Measurements from ENCODE around the gene CCM2. TPM values are rescaled to one million over a fixed set of nuclear protein-coding genes. Genes with fewer than 3 reads are reported as not detected.

Gene CCM2
- total and polyA plus RNA-seq, 2 of the 8 experiments (the other 6 are each of a cell fraction or from before 2014, with no cell fraction given) = 31.6 to 41.2 TPM

DNA sequence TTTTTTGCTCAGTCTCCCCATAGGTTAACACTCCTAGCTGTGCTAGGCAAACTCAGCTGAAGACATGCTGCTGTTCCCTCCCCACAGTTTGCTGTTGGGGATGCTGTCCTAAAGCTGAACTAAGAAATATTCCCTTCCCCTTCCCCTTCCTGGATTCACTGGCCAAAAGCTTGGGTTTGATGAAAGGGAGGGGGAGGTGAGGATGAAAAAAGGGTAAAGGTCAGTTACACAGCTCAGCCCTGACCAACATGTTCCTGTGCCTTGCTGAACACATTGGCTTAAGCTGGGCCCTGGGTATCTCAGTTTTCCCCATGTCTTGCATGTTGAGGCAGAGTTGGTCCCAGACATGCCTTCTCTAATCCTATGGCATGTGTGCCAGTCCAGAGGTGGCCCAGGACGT is 15.3 kb downstream of the CCM2 start:
- Histone ChIP-seq H4K20me1 (replicated peaks in 1 of 2; ENCODE audit: control insufficient read depth in 1 of 2, insufficient read depth in 2 of 2, low read length in 2 of 2) (peaks cover 0 to 2% of the 10 kb centered on the region in 2 experiments), H3K9me3 (ENCODE audit: insufficient read depth in 2 of 2, low read depth in 1 of 2, low read length in 1 of 2) (peaks cover 0 to 7% of the 10 kb centered on the region in 2 experiments; a peak in 1 of 4 replicates), H2BK5ac (ENCODE audit: low read depth, low read length) (peak overlapping the region; percentile 52; the same call in 1 of the 2 replicates), H2BK12ac (ENCODE audit: low read depth, low read length) (no peak overlapping the region), H2BK15ac (ENCODE audit: low read length) (no peak overlapping the region), H3K18ac (ENCODE audit: extremely low read depth, low read length) (no peak overlapping the region), H4K8ac (ENCODE audit: extremely low read depth, insufficient read depth, low read length) (no peak overlapping the region), H3K4me2 (ENCODE audit: insufficient read depth in 1 of 2, low read depth in 2 of 2, low read length in 2 of 2) (no peak overlapping the region), H3K36me3 (ENCODE audit: control insufficient read depth in 2 of 4, insufficient read depth in 4 of 4, low read length in 3 of 4) (no peaks in the 10 kb centered on the region; a peak in 2 of 8 replicates), H3K23me2 (ENCODE audit: low read depth, low read length) (no peaks in the 10 kb centered on the region), H3K23ac (ENCODE audit: insufficient read length) (no peak overlapping the region), H3K56ac (replicated peaks; ENCODE audit: insufficient read length, low read depth, low read length) (no peak overlapping the region), H2BK20ac (ENCODE audit: low read length) (no peak overlapping the region), H4K5ac (ENCODE audit: insufficient read length, low read depth, low read length) (no peak overlapping the region), H2AFZ (ENCODE audit: low read length) (no peak overlapping the region), H3K9ac (replicated peaks in 1 of 4; ENCODE audit: extremely low read depth in 1 of 4, low read depth in 3 of 4, low read length in 3 of 4) (no peak overlapping the region), H3K4me1 (replicated peaks in 1 of 4; ENCODE audit: control insufficient read depth in 3 of 4, insufficient read depth in 4 of 4, low read length in 3 of 4) (no peaks in the 10 kb centered on the region), H4K91ac (replicated peaks; ENCODE audit: insufficient read length, low read length) (no peak overlapping the region), H2AK5ac (ENCODE audit: low read depth, low read length) (no peak overlapping the region), H3K79me1 (ENCODE audit: low read depth, low read length) (peaks cover 5% of the 10 kb centered on the region), H3K27ac (ENCODE audit: low read depth, low read length) (no peak overlapping the region), H3K79me2 (ENCODE audit: control insufficient read depth in 1 of 2, insufficient read depth in 2 of 2, low read length in 2 of 2) (peaks cover 0 to 5% of the 10 kb centered on the region in 2 experiments; a peak in 1 of 4 replicates), H3K27me3 (replicated peaks in 1 of 4; ENCODE audit: control insufficient read depth in 3 of 4, extremely low read depth in 1 of 4, insufficient read depth in 3 of 4, low read length in 3 of 4) (no peaks in the 10 kb centered on the region), H2BK120ac (replicated peaks; ENCODE audit: low read depth, low read length) (no peak overlapping the region), H3K14ac (ENCODE audit: insufficient read length) (no peak overlapping the region), H3K4me3 (ENCODE audit: extremely low read depth in 1 of 4, insufficient read depth in 2 of 4, low read depth in 3 of 4, low read length in 4 of 4) (no peak overlapping the region; a peak in 1 of 8 replicates), H3K4ac (replicated peaks; ENCODE audit: insufficient read length, low read depth, low read length) (no peak overlapping the region)
- ChIA-PET POLR2A (ENCODE audit: partially characterized antibody) (interaction anchor here (1.1 to 1.4 kb wide), 4 partner anchors 11 to 30 kb away, joined by 3 read pairs; no protein-coding TSS in a partner anchor), CTCF (ENCODE audit: partially characterized antibody) (interaction anchor here (0.6 to 2.3 kb wide), 5 partner anchors 42 to 98 kb away, joined by 3 to 6 read pairs (median 3); no protein-coding TSS in a partner anchor)
- 75% methylated on average over 1 of the region's 1 CpG; no CpG with 5 or more reads in 1 of the 2 experiments for WGBS, 2 experiments (ENCODE audit: extremely low coverage in 1 of 2, insufficient coverage in 1 of 2, insufficient read length in 1 of 2, insufficient replicate concordance in 2 of 2, low coverage in 1 of 2, low lambda C conversion rate in 2 of 2, missing lambda C conversion rate in 1 of 2)
- FAIRE-seq (no peak), DNase-seq (ENCODE audit: low read depth in 1 of 2, low spot score in 2 of 2) (no peak)
- TF ChIP-seq TCF12 (IDR thresholded peaks at IDR 0.05; ENCODE audit: low read depth, low read length) = no peak
- no peak for TF ChIP-seq YY1 (IDR thresholded peaks at IDR 0.05; ENCODE audit: low read depth, low read length)
- TF ChIP-seq EZH2 (IDR thresholded peaks at IDR 0.05; ENCODE audit: low read depth, low read length, severe bottlenecking) = no peak
- no peak for TF ChIP-seq RBBP5 (IDR thresholded peaks at IDR 0.05; ENCODE audit: borderline replicate concordance, low read depth, low read length)
- no peak for TF ChIP-seq NRF1 (IDR thresholded peaks at IDR 0.05; ENCODE audit: low read depth, low read length)
- no peak for TF ChIP-seq ASH2L (IDR thresholded peaks at IDR 0.05; ENCODE audit: low read length)
- no peak for TF ChIP-seq RFX5 (IDR thresholded peaks at IDR 0.05; ENCODE audit: borderline replicate concordance, low read depth, low read length)
- no peak for TF ChIP-seq CREB1 (IDR thresholded peaks at IDR 0.05)
- no peak for TF ChIP-seq EGR1 (IDR thresholded peaks at IDR 0.05; ENCODE audit: borderline replicate concordance, low read depth, low read length)
- TF ChIP-seq JUN (IDR thresholded peaks at IDR 0.05; ENCODE audit: low read depth, low read length) = no peak
- no peak for TF ChIP-seq SP1 (IDR thresholded peaks at IDR 0.05; ENCODE audit: low read depth, low read length)
- TF ChIP-seq ATF2 (IDR thresholded peaks at IDR 0.05; ENCODE audit: low read length) = no peak
- TF ChIP-seq NANOG (IDR thresholded peaks at IDR 0.05; ENCODE audit: insufficient read depth, low read depth, low read length, poor library complexity, severe bottlenecking) = no peak

Data from H1 (cell line).